IPS-NIHi7 (cell line): ENCODE results near the gene FAR1.

Source experiments
- DNase-seq: peaks from one replicate; pipeline ENCODE4 v3.0.0; 2012; ENCODE audit warnings: mixed read lengths; ENCODE audit errors: extremely low spot score

FAR1 gene

DNA sequence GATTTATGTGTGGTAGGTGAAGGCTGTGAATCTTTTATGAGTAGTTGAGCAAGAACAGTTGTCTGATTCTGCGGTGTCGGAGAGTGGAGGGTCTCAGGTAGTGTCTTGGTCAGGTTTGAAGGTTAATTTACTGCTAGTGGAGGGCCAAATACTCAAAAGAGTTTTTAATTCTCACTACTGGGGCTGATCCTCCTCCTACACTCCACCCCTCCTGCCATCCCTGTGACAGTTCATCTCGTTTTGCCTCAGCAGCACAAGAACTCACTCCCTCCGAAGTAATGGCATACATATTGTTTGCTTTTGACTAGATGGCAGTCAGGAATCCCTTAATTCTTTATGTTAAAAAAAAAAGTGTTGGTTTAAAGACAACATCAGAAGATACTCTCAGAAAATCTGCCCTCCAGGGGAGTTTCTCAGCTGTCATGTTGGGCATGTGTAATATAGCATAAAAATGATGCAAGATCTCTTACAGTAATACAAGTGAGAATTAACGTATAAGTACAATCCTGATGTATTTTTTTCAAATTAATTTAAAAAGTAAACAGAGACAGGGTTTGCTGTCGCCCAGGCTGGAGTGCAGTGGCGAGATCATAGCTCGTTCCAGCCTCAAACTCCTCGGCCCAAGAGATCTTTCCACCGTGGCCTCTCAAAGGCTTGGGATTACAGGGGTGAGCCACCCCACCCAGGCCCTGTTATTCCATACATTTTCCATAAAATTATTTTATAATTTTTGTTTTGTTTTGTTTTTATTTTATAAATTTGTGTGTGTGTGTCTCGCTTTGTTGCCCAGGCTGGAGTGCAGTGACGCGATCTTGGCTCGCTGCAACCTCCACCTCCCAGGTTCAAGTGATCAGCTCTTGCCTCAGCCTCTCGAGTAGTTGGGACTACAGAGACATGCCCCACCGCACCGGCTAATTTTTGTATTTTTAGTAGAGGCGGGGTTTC, 1.3 kb downstream of the FAR1 start:
- DNase-seq: no peak

DNA sequence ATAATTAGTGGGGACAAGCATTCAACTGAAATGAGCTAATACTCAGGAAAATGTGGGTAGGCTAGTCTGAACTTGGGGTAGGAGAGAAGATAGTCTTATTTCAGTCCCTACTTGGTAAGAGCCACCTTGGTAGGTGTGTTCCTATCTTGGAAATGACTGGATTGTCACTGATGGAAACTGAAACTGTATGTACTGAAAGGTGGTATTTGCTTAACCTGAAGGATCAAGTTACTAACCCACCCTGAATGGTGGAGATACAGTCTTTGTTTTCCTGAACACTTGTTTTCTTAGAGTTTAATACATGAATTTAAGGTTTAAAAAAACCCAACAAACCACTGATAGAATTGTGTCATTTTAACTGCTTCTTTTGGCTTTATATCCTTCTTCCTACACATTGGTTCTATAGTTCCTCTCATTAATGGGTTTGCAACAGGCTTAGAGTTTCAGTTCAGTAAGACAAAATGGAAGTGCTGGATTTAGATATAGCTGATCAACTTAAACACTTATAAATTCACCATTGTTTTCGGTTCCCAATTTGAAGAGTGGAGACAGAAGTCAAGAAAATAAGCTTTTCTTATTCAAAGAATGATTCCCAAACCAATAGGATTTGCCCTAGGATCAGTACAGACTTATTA, 4.2 kb downstream of the FAR1 start:
- no peak for DNase-seq

DNA sequence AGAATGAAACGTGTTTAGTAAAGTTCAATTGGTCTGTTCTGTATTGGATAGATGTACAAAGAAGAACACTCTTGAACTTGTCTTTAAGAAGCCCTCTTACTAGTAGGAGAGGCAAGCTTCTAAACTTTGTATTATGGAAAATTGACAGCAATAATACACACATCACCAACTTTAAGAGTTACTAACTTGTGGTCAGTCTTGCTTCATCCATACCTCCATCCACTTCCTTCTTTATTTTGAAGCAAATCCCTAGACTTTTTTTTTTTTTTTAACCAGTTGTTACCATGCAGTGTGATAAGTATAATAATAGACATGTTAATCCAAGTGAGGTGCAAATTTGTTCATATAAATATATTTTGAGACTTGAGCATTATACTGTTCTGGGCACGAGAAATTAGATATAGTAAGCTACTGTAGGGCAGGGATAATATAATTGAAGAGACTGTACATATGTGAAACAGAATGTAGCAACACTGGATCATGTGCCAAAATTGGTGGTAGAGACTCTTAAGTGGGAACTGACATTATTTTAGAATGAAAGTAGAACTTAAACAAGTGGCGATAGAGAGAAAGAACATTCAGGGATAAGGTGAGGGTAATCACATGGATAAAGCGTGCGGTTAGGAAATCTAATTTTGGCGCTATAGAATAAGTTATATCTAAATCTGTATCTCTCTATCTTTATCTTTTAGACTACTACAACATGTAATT, 6.5 kb downstream of the FAR1 start:
- DNase-seq: no peak

DNA sequence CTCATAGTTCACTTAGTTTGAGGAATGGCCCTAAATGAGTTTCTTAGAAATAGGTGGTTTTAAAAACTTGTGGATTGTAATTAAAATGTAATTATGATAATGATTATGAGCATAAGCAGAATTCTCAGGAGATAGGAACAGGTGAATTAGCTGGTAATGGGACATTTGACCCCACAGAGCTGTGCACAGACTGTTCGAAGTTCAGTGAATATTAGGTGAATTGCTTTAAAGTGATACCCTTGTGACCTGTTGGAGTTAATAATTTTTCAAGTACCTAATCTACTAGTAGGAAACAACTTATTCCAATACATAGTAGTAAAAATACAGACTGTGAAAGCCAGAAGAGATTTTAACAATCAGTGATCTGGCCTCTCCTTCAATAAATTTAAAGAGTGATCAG, 8.1 kb downstream of the FAR1 start:
- no peak for DNase-seq

DNA sequence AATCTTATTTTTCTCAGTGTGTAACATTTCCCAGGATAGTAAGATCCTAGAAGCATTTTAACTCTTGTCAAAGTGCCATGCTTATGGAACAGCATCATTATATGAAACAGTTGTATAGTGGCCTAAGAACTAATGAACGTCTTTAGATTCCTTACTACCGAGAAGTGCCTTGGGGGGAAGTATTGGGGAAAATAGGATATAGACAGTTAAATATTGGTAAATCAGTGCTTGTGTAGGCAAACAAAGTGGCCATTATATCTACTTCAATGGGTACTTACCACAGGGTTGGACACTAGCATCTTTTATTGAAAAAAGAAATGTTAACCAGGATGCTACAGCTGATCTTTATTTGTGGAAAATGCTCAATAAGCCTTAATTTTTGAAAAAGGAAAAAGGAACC, 11.3 kb downstream of the FAR1 start:
- no peak for DNase-seq

DNA sequence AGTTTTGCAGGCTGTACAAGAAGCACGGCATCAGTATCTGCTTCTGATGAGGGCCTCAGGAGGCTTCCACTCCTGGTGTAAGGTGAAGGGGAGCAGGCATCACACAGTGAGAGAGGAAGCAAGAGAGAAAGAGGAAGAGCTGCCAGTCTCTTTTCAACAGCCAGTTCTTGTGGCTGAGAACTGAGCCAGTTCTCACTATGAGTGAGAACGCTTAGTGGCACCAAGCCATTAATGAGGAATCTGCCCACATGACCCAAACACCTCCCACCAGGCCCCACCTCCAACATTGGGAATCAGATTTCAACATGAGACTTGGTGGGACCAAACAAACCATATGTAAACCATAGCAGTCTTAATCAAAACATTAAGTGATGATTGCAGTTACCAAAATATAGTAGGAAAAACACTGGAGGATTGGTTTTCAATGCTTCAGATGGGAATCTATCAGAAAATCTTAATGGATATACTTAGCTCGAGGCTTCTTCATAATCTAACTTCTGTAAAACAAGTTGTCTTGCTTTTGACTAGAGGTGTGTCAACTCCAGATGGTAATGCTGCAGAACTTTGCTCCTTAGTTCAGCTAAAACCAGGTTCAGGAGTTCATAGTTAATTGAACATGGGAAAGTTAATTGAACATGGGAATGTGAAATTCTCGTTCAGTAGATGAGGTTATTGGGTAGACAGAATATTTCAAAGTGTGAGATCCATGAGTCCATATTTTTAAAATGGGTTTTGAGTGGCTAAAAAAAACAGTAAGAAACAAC, 12.2 kb downstream of the FAR1 start:
- no peak for DNase-seq

DNA sequence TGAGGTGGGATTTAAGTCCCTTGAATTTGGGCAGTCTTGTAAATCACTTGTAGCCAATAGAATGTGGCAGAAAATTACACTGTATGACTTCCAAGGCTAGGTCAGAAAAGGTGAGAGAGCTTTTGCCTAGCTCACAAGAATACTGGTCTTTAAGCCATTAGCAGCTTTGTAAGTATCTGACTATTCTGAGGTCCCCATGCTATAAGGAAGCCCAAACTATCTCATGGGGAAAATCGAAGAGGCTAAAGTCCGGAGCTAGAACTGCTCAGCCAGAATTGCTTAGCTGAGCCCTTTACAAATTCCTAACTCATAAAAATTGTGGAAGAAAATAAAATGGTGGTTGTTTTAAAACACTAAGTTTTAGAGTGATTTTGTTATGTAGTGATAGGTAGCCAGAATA, 13.0 kb downstream of the FAR1 start:
- no peak for DNase-seq

DNA sequence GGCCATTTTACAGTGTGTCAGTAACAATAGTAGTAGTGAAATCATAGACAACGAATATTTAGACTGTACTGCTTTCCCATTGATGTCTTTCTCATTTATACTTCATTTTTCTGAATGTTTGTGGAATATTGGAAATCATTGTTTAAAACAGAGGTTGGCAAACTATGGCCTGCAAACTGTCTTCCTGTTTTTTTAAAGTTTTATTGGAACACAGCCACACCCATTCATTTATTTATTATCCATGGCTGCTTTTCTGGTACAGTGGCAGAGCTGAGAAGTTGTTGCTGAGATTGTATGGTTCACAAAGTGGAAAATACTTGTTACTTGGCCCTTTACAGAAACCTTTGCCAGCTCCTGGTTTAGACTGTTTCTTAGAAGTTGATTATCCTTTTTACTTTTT, 13.7 kb downstream of the FAR1 start:
- DNase-seq: no peak

DNA sequence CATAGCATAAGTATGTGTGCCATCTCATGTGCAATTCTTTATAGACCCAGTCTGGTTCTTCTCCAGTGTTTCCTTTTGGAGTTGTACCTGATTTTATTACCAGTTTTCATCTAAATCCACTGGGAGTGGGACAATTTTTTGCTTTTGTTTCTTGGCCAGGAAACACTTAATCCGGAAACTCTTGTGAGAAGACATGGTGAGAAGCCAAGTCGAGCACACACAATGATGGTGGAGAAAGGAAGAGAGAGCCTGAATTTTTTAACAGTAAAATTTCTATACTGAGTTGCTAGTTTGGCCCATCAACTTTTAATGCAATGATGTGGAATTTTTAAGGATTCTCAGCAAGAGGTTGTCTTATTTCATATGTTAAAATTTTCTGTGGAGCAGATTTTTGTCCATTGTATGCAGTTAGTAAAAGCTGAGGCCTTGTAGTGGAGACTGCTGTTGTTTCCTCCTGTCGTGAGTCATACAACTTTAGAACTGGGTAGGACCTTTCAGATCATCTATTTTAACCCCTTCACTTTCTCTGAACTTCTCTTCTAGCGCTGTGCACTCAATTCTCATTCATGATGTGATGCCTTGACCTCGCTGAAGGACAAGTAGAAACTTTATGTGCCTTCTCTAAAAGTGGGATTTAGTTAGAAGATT, 17.1 kb downstream of the FAR1 start:
- DNase-seq: no peak

DNA sequence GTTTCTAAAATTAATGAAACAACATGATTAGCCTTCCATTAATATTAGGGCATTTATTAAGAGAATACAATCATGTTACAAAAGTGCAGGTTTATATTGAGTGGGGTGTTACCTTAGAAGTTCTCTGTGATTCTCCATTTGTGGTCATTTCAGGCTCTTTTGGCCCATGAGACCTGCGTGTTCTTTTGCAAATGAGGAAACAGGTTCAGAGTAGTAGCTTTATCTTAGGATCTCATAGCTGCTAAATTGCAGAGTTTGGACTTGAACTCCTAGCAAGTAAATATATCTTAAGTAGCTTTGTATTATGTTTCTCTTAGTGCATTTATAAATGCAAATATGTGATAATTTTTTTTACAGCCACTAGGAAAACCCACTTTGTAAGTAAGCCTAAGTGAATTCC, 18.3 kb downstream of the FAR1 start:
- no peak for DNase-seq

DNA sequence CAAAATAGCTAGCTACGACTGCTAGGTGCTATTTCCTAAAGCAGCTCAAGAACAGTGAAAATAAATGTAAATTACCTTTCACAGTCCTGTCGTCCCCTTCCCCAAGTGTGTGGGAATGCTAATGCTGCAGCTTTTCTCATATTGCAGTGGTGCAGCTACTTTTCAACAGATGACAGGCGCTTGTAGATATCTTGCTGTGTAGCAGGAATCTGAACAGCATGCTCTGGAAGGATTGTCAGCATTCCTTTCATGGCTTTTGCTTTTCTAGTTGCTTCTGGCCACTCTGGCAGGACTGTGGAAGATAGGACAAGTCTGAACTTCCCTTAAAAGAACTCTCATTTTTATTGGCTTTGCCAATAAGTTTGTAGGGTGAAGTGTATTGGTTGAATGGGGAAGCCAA, 18.8 kb downstream of the FAR1 start:
- no peak for DNase-seq

DNA sequence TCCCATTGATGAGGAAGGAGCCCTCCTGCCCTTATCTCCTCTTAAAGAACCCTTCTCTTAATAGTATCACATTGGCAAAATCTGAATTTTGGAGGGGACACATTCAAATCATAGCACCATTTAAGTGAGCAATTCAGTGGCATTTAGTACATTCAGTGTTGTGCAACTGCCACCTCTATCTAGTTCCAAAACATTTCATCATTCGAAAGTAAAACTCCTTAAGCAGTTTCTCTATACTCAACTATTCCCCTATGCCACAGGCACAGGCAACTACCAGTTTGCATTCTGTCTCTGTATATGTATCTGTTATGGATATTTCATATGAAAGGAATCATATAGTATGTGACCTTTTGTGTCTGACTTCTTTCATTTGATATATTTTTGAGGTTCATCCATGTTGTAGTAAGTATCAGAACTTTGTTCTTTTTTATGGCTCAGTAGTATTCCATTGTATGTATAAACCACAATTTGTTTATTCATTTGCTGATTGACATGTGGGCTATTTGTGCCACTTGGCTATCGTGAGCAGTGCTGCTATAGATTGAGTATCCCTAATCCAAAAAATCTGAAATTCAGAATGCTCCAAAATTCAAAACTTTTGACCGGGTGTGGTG, 22.9 kb downstream of the FAR1 start:
- DNase-seq: no peak

DNA sequence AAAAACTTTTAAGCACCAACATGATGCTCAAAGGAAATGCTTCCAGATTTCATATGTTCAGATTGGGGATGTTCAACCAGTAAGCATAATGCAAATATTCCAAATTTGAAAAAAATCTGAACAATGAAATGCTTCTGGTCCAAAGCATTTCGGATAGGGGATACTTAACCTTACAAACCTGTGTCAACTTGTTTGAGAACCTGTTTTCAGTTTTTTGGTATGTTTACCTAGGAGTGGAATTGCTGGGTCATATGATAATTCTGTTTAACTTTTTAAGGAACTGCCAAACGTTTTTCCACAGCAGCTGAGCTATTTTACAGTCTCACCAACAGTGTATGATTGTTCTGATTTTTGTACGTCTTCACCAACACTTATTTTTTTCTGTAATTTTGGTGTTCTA, 23.7 kb downstream of the FAR1 start:
- DNase-seq: no peak

DNA sequence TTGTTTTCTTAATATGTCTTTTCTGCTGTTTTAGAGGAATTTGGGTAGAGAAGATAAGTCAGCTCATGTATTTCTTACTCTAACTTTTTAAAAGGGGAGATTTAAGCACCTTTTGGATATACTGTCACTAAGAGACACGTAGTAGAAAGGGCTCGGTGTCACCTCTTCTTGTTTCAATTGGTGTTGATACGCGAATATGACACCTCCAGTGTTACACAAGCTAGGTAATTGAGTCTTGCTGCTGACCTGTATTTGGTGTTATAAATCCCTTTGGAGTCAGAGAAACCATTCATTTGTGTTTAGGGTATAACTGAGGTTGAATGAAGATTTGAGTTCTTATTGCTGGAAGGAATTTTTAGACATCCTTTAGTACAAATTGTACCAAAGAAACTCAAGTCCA, 25.6 kb downstream of the FAR1 start:
- no peak for DNase-seq

DNA sequence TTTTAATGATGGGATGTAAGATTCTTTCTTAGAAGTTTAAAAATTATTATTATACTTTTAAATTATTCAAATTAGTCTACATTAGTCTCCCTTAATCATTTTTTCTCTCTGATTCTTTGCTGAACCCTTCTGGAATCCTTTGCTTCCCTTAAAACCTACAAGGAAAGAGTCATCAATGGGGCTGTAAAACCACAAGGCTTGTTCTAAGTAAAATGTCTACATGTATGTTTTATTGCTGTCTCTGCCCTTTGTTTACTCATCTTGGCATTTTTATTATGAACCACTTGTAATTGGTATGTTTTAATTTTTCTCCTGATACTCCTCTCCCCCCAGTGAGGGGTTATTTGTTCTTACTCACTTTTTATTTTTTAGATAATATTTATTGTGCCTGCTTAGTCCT, 27.4 kb downstream of the FAR1 start:
- DNase-seq: no peak

DNA sequence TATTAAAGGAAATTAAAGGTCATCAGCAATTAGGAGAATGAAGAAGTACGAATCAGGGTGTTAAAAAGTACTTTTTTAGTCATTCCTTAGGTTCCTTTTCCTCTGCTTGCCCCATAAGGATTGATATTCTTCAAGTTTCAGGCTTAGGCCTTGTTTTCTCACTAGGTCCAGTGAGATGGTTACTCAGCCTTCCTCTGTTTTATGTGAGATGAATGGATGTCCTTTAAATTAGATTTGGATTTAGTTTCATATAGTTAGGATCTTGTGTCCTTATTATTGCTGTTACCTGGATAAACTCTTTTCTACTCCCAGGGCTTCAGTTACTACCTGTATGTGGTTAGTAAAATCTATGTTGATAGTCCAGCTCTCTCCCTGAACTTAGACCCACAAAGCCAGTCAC, 29.2 kb downstream of the FAR1 start:
- no peak for DNase-seq

DNA sequence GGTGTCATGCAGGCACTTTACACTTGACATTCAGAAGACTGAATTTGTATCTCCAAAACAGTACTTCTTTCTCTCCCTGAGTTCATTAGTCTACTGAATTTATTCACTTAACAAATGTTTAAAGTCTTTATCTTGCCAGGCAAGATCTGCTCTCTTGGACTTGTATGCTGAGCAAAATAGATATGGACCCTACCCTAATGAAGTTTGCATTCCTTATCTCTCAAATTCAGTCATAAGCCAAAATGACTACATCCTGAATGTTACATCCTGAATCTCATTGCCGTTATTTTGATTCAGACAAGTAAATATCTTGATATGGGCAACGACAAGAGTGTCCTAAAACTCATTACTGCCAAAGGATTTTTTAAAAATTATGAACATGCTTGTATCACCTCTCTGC, 29.7 kb downstream of the FAR1 start:
- no peak for DNase-seq

DNA sequence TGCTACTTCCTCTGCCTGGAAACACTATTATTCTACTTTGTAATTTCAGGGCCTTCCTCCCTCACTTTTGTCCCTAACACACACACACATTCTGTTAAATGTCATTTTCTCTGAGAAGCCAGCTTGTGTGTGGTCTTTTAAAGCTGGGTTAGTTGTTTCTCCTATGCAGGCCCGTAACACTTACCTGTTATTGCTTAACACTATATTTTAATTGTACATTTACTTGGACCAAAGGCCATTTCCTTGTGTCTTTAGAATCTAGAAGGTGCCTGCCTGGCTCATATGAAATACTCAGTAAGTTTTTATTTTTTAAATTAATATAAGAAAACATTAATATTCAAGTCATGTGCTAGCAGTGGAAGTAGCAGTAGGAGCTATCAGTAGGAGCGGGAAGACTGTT, 30.6 kb downstream of the FAR1 start:
- no peak for DNase-seq

DNA sequence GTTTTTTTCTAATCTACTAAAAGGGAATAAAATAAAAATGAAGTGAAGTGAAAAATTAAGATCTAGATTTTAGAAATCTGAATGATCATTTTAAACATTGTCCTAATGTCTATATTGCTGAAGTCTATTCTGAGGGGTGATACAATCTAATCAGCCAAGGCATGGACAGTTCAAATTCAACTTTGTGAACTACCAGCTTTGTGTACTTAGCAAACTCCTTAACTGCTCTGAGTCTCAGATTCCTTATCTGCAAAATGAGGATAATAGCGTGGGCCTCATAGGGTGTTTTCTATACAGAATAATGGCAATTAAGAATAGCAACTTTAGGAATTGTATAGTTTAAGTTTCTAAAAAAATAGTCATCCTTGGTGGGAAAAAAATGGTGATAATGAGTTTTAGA, 31.4 kb downstream of the FAR1 start:
- no peak for DNase-seq

DNA sequence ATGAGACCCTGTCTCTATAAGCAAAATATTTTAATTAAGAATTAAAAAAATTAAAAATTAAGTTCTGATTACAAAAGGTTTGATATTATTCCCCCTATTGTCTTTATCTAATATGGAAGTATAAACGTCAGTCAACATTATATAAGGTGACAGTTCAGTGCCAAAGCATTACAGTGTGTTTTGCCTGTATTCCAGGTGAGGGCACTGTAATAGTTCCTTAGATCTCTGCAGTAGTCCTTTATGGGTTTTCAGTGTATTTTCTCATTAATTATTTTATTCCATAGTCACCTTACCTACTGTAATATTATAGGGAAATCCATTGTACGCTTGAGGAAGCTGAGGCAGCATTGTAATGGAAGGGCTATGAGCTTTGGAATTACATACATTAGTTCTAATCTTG, 33.0 kb downstream of the FAR1 start:
- no peak for DNase-seq

DNA sequence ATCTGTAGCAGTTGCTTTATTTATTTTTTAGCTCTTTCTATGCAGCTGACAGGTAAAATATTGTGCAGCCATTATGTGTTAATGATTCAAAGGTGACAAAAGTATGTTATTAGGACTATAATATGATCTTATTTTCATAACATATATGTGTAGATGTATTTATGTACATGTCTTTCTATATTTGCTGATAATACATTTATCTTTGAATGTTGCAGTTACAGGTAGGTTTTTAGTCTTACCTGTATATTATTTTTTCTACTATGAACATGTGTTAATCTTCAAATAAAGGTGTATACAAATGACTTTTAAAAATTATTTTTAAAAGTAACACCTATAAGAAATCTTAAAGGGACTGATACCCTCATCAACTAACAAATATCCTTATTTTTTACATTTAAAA, 33.6 kb downstream of the FAR1 start:
- DNase-seq: no peak
